Colon (tissue), 2 donors: ENCODE measurements around the gene TOR2A.

ENCODE experiments used
- FAIRE-seq: peaks from 2 replicates; lab custom pipeline; 2012; peaks lifted over from hg19 to GRCh38; lab: Jason Lieb, UNC
- donor health status: control.
- donor health status: control.

Gene TOR2A

DNA sequence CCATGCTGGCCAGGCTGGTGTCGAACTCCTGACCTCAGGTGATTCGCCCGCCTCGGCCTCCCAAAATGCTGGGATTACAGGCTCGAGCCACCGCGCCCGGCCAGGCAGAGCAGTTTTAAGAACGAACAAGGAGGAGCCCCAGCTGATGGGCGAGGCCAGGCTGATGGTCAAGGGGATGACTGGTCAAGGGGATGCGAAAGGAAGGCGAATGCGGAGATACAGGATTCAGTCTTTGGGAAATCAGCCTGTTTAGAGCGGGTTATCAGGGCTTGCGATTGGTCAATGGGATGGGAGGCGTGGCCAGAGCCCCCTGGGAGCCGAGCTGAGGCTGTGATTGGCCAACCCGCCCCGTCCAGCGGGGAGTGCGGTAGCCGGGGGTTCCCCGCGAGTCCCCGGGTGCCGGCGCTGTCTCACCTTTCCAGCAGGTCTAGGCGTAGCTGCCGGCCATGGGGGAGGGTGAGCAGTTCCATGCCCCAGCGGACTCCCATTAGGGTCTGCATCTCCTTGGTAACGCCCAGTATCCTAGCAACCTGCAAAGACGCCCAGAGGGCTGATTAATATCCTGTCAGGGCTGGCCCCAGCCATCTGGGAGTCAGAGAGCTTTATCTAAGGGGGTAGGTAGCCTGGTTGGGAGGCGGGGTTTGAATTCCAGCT lies 7.5 kb upstream of the TOR2A start:
- no peak for FAIRE-seq

DNA sequence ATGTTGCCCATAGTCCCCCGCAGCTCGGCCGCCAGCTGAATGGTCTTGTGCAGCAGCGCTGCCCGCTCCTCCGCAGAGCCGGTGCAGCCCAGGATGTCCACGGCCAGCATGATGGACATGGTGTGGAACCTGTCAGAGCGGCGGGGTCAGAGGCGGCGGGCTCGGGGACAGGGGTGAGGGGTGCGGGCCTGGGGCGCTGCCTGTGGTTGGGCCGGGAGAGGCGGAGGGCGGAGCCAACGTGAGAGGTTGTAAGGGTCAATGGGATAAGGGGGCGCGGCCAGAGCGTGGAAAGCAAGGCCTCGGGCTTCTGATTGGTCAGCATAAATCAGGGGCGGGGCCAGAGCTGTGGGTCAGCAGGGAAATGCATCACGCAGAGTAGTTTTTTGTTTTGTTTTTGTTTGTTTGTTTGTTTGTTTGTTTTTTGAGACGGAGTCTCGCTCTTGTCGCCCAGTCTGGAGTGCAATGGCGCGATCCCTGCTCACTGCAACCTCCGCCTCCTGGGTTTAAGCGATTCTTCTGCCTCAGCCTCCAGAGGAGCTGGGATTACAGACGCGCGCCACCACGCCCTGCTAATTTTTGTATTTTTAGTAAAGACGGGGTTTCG lies 6.8 kb upstream of the TOR2A start:
- FAIRE-seq, result no peak

DNA sequence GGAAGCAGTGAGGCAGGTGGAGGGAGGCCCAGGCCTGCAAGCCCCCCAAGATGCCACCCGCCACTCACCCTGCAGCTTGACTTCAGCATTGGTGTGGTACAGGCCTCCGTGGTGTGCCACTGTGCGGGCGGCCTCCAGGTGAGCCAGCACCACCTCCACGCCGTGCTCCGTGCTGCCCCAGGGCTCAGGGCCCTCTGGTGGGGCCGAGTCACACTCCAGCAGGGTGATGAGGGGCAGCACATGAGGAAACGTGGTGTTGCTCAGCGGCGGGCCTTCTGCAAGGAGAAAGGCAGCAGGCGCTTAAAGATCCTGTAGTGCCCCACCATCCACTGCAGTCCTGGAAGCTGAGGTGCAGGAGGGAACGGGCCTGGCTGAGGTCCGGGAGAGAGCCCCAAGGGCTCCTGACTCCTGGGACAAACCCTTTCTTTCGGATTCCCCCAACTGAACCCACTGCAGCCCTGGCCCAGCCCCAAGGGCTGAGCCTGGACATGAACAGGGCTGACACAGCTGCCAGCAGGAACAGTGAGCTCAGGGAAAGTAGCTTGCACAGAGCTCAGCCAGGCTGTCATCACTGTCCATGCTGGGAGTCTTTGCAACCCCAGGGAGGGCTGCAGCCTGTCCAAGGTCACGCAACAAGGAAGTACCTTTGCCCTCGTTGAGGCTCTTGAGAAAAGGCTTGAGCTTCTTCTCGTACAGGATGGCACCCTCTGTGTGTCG lies 4.7 kb upstream of the TOR2A start:
- no peak for FAIRE-seq

GRCh38 chr9:127738666-127739065 lies 3.6 kb upstream of the TOR2A start:
- FAIRE-seq, result no peak

GRCh38 chr9:127735530-127736185 lies 564 bp upstream of the TOR2A start:
- no peak for FAIRE-seq

- FAIRE-seq, result no peak
Measured at GRCh38 chr9:127734247-127734746, 797 bp downstream of the TOR2A start.

DNA sequence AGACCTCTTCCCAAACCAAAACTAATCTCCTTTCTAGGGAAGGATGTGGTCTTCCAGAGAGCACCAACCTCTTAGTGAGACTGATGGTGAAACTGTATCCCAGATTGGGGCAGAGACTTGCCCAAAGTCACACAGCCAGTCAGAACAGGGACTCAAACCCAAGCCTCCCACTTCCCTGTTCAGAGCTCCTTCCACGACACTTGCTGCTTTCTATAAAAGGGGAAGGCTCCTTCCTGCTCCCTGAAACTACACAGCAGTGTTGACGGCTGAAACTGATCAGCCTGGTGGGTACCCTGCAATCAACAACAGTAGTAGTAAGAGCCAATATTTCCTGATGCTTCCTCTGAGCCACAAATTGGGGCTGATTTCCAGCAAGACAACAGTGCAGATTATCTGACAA lies 1.5 kb downstream of the TOR2A start:
- no peak for FAIRE-seq

GRCh38 chr9:127732444-127732843 lies 2.6 kb downstream of the TOR2A start:
- FAIRE-seq, result no peak

DNA sequence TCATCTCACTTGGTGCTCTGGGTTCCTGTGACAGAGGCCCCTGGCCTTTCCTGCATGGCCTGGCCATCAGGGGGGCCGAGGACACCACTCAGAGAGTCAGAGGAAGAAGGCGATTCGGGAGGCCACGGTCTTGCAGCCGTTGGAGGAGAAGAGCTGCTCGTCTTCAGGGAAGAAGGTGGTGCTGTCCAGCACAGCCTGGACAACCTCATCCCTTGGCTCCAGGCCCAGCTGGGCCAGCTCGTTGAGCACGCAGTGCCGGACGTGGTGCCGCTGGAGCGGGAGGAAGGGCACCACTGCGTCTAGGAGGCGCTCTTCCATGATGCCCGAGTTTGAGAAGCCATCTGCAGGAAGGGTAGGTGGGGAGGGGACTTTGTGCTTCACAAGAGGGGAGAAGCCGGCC lies 3.2 kb downstream of the TOR2A start:
- FAIRE-seq, result no peak

DNA sequence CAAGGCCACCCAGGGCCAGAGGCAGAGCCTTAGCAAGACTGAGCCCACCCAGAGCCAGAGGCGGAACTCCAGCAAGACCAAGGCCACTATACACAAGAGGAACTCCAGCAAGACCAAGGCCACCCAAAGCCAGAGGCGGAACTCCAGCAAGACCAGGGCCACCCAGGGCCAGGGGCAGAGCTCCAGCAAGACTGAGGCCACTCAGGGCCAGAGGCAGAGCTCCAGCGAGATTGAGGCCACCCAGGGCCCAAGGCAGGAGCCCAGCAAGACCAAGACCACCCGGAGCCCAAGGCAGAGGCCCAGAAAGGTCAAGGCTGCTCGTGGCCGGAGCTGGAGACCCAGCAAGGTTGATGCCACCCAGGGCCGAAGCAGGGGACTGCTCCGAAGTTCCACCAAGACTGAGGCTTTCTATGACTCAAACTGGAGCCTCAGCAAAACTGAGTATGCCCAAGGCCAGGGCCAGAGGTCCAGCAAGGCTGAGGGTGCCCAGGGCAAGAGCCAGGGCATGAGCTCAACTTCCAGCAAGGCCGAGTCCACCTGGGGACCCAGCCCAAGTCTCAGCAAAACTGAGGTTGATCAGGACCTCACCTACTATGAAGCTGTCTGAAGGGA lies 4.2 kb downstream of the TOR2A start:
- no peak for FAIRE-seq

- FAIRE-seq, result no peak
Measured at GRCh38 chr9:127730262-127730661, 4.8 kb downstream of the TOR2A start.

DNA sequence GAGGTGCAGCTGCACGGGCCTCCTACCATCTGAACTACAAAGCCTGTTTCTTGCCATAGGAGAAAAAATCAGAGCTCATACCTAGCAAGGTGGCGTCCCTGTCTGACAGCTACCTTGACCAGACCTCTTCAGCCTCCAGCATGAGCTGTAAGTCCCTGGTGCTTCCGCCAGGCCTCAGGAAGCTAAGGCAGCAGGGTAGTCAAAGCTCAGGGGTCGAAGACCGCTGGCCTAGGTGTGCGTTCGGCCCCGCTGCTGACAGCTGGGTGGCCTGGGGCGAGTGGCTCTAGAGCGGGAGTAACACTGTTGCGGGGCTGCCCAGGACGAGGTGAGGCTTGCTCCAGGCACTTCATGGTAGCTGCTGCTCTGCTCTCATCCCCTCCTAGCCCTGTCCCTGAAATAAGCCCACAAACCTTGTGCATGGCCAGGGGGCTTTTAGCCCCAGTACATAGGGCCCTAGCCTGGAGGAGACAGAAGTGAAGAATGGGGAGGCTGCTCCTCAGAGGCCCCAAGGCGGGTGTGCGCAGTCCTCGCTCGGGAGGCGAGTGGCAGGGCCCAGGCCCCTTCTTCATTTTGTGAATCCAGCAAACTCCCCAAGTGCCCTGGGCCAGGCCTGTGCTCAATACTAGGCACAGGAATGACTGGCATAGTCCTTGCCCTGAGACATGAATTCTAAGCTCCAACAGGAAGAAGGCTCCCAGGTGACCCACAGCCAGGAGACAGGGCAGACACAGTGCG lies 5.4 kb downstream of the TOR2A start:
- FAIRE-seq, result no peak

- FAIRE-seq, result no peak
Measured at GRCh38 chr9:127728808-127729207, 6.3 kb downstream of the TOR2A start.

DNA sequence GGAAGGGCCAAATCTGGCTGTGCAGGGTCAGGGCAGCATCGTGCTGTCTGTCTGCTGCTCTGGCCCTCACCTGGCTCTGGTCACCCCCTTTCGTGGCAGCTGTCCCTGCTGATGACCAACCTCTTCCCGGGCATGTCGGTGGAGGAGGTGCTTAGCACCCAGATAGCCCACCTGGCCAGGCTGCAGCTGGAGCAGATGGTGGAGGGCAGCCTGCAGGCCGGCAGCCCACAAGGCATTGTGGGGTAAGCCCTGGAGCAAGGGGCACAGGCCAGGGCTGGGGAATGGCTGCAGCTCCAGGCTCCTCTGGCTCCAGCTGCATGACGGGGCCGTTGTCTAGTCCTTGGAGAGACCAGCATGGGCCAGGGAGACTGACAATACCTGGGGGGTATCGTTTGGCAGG lies 8.2 kb downstream of the TOR2A start:
- FAIRE-seq, result no peak

DNA sequence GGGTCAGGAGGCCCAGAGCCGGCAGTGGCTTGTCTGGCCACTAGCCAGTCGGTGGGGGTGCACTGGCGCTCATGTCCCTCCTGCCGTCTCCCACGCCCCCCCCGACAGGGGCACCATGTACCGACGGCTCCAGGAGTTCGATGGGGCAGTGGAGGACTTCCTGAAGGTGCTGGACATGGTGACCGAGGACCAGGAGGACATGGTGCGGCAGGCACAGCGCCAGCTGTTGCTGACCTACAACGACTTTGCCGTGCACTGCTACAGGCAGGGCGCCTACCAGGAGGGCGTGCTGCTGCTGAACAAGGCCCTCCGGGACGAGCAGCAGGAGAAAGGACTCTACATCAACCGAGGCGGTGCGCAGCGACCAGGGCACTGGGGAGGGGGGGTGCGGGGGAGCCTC lies 11.1 kb downstream of the TOR2A start:
- FAIRE-seq, result no peak

- FAIRE-seq, result no peak
Measured at GRCh38 chr9:127723444-127723843, 11.7 kb downstream of the TOR2A start.

GRCh38 chr9:127723013-127723412 lies 12.1 kb downstream of the TOR2A start:
- FAIRE-seq, result no peak

DNA sequence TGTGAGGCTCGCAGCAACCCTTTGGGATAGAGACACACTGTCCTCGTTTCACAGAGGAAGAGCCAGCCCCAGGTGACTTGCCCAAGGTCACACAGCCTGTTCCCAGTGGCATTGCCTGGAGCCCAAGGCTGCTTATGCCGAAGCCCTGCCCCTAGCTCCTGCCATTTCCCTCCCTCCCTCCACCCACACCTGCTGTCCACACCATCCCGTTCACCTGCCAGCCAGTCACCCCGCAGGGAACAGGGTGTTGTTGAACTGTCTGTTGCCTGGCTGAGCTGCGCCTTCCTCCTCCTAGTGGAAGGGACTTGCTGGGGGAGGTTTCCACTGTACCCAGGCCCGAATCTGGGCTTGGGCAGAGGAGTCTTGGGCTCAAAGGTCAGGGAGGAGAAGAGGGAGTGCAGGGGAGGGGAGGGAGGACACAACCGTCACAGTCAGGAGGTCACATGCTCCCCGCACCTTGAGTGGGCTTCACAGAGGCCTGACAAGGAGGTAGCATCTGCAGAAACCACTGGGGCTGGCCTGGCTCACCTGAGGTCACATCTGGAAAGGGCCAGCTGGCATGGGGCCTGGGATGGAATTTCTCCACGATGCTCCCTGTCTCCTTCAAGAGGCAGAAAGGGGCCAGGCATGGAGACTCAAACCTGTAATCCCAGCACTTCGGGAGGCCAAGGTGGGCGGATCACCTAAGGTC lies 12.9 kb downstream of the TOR2A start:
- no peak for FAIRE-seq

DNA sequence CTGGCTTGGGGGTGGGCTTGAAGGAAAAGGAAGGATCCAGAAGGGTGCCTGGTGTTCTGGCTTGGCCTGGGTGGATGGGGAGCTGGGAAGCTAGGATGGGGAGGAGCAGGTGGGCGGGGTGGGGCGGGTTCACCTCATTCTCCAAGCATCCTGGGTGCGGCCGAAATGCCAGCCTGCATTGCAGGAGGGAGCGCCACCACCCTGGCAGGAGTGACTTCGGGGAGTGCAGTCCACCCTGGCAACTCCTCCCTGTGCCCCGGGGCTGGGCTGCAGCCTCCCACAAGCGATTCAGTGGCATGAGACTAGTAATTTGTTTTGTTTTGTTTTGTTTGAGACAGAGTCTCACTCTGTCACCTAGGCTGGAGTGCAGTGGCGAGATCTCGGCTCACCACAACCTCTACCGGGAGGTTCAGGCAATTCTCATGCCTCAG lies 13.7 kb downstream of the TOR2A start:
- no peak for FAIRE-seq

GRCh38 chr9:127720865-127721227 lies 14.2 kb downstream of the TOR2A start:
- no peak for FAIRE-seq
